ENCODE data around the gene YKT6. TPM values are rescaled to one million over a fixed set of nuclear protein-coding genes. Genes with fewer than 3 reads are reported as not detected.

YKT6 gene
- total and polyA plus RNA-seq, 2 of the 8 experiments (the other 6 are each of a cell fraction or from before 2014, with no cell fraction given) = 75.3 to 103 TPM

GRCh38 chr7:44162179-44162578 lies 38.6 kb upstream of the YKT6 start:
- Histone ChIP-seq H3K23me2 (ENCODE audit: low read depth, low read length) (no peaks in the 10 kb centered on the region), H2AFZ (ENCODE audit: low read length) (no peak overlapping the region), H3K18ac (ENCODE audit: extremely low read depth, low read length) (no peak overlapping the region), H3K9me3 (ENCODE audit: insufficient read depth in 2 of 2, low read depth in 1 of 2, low read length in 1 of 2) (no peaks in the 10 kb centered on the region), H4K5ac (ENCODE audit: insufficient read length, low read depth, low read length) (no peak overlapping the region), H2BK20ac (ENCODE audit: low read length) (no peak overlapping the region), H3K79me1 (ENCODE audit: low read depth, low read length) (no peaks in the 10 kb centered on the region), H3K56ac (replicated peaks; ENCODE audit: insufficient read length, low read depth, low read length) (no peak overlapping the region), H2BK12ac (ENCODE audit: low read depth, low read length) (no peak overlapping the region), H4K8ac (ENCODE audit: extremely low read depth, insufficient read depth, low read length) (peak overlapping the region; percentile 65; the same call in 1 of the 2 replicates), H2BK5ac (ENCODE audit: low read depth, low read length) (no peak overlapping the region), H2AK5ac (ENCODE audit: low read depth, low read length) (no peak overlapping the region), H3K27ac (ENCODE audit: low read depth, low read length) (no peak overlapping the region), H3K27me3 (replicated peaks in 1 of 4; ENCODE audit: control insufficient read depth in 3 of 4, extremely low read depth in 1 of 4, insufficient read depth in 3 of 4, low read length in 3 of 4) (no peaks in the 10 kb centered on the region), H4K20me1 (replicated peaks in 1 of 2; ENCODE audit: control insufficient read depth in 1 of 2, insufficient read depth in 2 of 2, low read length in 2 of 2) (no peaks in the 10 kb centered on the region), H3K36me3 (ENCODE audit: control insufficient read depth in 2 of 4, insufficient read depth in 4 of 4, low read length in 3 of 4) (no peaks in the 10 kb centered on the region), H3K9ac (replicated peaks in 1 of 4; ENCODE audit: extremely low read depth in 1 of 4, low read depth in 3 of 4, low read length in 3 of 4) (no peak overlapping the region), H3K4ac (replicated peaks; ENCODE audit: insufficient read length, low read depth, low read length) (no peak overlapping the region), H3K23ac (ENCODE audit: insufficient read length) (no peak overlapping the region), H2BK15ac (ENCODE audit: low read length) (no peak overlapping the region), H3K4me3 (ENCODE audit: extremely low read depth in 1 of 4, insufficient read depth in 2 of 4, low read depth in 3 of 4, low read length in 4 of 4) (no peak overlapping the region), H3K14ac (ENCODE audit: insufficient read length) (peak overlapping the region; percentile 55), H2BK120ac (replicated peaks; ENCODE audit: low read depth, low read length) (no peak overlapping the region), H3K79me2 (ENCODE audit: control insufficient read depth in 1 of 2, insufficient read depth in 2 of 2, low read length in 2 of 2) (no peaks in the 10 kb centered on the region), H4K91ac (replicated peaks; ENCODE audit: insufficient read length, low read length) (no peak overlapping the region), H3K4me1 (replicated peaks in 1 of 4; ENCODE audit: control insufficient read depth in 3 of 4, insufficient read depth in 4 of 4, low read length in 3 of 4) (peaks cover 2 to 5% (median 4%) of the 10 kb centered on the region in 4 experiments; a peak in 5 of 7 replicates), H3K4me2 (ENCODE audit: insufficient read depth in 1 of 2, low read depth in 2 of 2, low read length in 2 of 2) (no peak overlapping the region)
- 86% methylated on average over 4 of the region's 4 CpGs; no CpG with 5 or more reads in 1 of the 2 experiments for WGBS, 2 experiments (ENCODE audit: extremely low coverage in 1 of 2, insufficient coverage in 1 of 2, insufficient read length in 1 of 2, insufficient replicate concordance in 2 of 2, low coverage in 1 of 2, low lambda C conversion rate in 2 of 2, missing lambda C conversion rate in 1 of 2)
- no peak for DNase-seq (ENCODE audit: low read depth in 1 of 2, low spot score in 2 of 2)
- FAIRE-seq = no peak
- POLR2A ChIA-PET (ENCODE audit: partially characterized antibody) = no interaction called here
- CTCF ChIA-PET (ENCODE audit: partially characterized antibody) = interaction anchor here (0.8 kb wide), 1 partner anchor 31 kb away, joined by 3 read pairs; no protein-coding TSS in a partner anchor
- TF ChIP-seq ZNF274 (IDR thresholded peaks at IDR 0.05; ENCODE audit: borderline replicate concordance, extremely low read depth, low read length) = no peak
- no peak for TF ChIP-seq CBX8 (IDR thresholded peaks at IDR 0.05; ENCODE audit: borderline replicate concordance, low read depth, low read length)
- no peak for TF ChIP-seq RFX5 (IDR thresholded peaks at IDR 0.05; ENCODE audit: borderline replicate concordance, low read depth, low read length)
- TF ChIP-seq CEBPB (IDR thresholded peaks at IDR 0.05; ENCODE audit: low read depth, low read length) = no peak
- no peak for TF ChIP-seq MAX (IDR thresholded peaks at IDR 0.05)
- no peak for TF ChIP-seq MAFK (IDR thresholded peaks at IDR 0.05; ENCODE audit: low read depth, low read length)
- TF ChIP-seq ASH2L (IDR thresholded peaks at IDR 0.05; ENCODE audit: low read length) = no peak
- TF ChIP-seq HDAC6 (IDR thresholded peaks at IDR 0.05; ENCODE audit: low read depth, low read length) = no peak
- TF ChIP-seq SIN3A (conservative IDR thresholded peaks at IDR 0.05 in 1 of 2, IDR thresholded peaks at IDR 0.05 in 1 of 2; ENCODE audit: low read depth in 1 of 2, low read length in 2 of 2) = no peak
- TF ChIP-seq POLR2AphosphoS5 (IDR thresholded peaks at IDR 0.05; ENCODE audit: low read depth, low read length) = no peak
- TF ChIP-seq EGR1 (IDR thresholded peaks at IDR 0.05; ENCODE audit: borderline replicate concordance, low read depth, low read length) = no peak
- no peak for TF ChIP-seq TEAD4 (IDR thresholded peaks at IDR 0.05; ENCODE audit: low read depth, low read length)
- no peak for TF ChIP-seq YY1 (IDR thresholded peaks at IDR 0.05; ENCODE audit: low read depth, low read length)
- no peak for TF ChIP-seq BRCA1 (IDR thresholded peaks at IDR 0.05; ENCODE audit: low read depth, low read length)
- TF ChIP-seq HDAC2 (IDR thresholded peaks at IDR 0.05; ENCODE audit: borderline replicate concordance in 1 of 2, low read depth in 2 of 2, low read length in 2 of 2) = no peak

All from H1 (cell line).